H9 (cell line): ENCODE data around the gene DDX25. TPM values are rescaled to one million over a fixed set of nuclear protein-coding genes. Genes with fewer than 3 reads are reported as not detected.

Experiments
- DNase-seq: peaks from one replicate; pipeline ENCODE4 v3.0.0-alpha.2; 2017
- H2AFZ ChIP-seq: one replicate; pipeline ENCODE4 v1.6.1; 2013; ENCODE audit warnings: mild to moderate bottlenecking, low read length, control low read depth, moderate library complexity
- H2AK5ac ChIP-seq: 2 replicates; pipeline ENCODE4 v1.6.1; 2013; ENCODE audit warnings: low read length, control low read depth, mixed read lengths; ENCODE audit not compliant: insufficient read length
- H2BK120ac ChIP-seq: one replicate; pipeline ENCODE4 v1.6.1; 2013; ENCODE audit warnings: low read depth, mild to moderate bottlenecking, low read length, control low read depth, inconsistent platforms; ENCODE audit not compliant: poor library complexity, severe bottlenecking
- H2BK12ac ChIP-seq: 2 replicates; pipeline ENCODE4 v1.6.1; 2013; ENCODE audit warnings: low read length, control low read depth, mixed read lengths, low read depth; ENCODE audit not compliant: insufficient read length
- H2BK15ac ChIP-seq: 2 replicates; pipeline ENCODE4 v1.6.1; 2013; ENCODE audit warnings: low read depth, low read length, control low read depth
- H2BK20ac ChIP-seq: one replicate; pipeline ENCODE4 v1.6.1; 2013; ENCODE audit warnings: low read depth, mild to moderate bottlenecking, low read length, control low read depth, inconsistent platforms; ENCODE audit not compliant: poor library complexity, severe bottlenecking
- H2BK5ac ChIP-seq: 2 replicates; pipeline ENCODE4 v1.6.1; 2013; ENCODE audit warnings: low read length, control low read depth, mixed read lengths; ENCODE audit not compliant: insufficient read length
- H3K14ac ChIP-seq: 2 replicates; pipeline ENCODE4 v1.6.1; 2013; ENCODE audit warnings: low read length, control low read depth; ENCODE audit not compliant: insufficient read depth
- H3K18ac ChIP-seq: 2 replicates; pipeline ENCODE4 v1.6.1; 2013; ENCODE audit warnings: low read depth, mild to moderate bottlenecking, mixed read lengths, low read length, control low read depth; ENCODE audit not compliant: insufficient read length
- H3K23ac ChIP-seq: 2 replicates; pipeline ENCODE4 v1.6.1; 2013; ENCODE audit warnings: low read length, control low read depth, mixed read lengths, low read depth; ENCODE audit not compliant: insufficient read length
- H3K23me2 ChIP-seq: 2 replicates; pipeline ENCODE4 v1.6.1; 2013; ENCODE audit warnings: low read depth, mild to moderate bottlenecking, mixed read lengths, low read length, control low read depth; ENCODE audit not compliant: insufficient read length, poor library complexity, severe bottlenecking
- H3K27ac ChIP-seq: 2 replicates; pipeline ENCODE4 v1.5.1; 2013; ENCODE audit warnings: low read length, control low read depth, mixed read lengths, low read depth; ENCODE audit not compliant: insufficient read length
- H3K27me3 ChIP-seq: 2 replicates; pipeline ENCODE4 v1.6.1; 2013; ENCODE audit warnings: low read length, control low read depth, inconsistent platforms; ENCODE audit not compliant: insufficient read depth
- H3K4ac ChIP-seq: 2 replicates; pipeline ENCODE4 v1.6.1; 2013; ENCODE audit warnings: low read depth, mild to moderate bottlenecking, control low read depth, inconsistent platforms, low read length, moderate library complexity
- H3K4me1 ChIP-seq: 2 replicates; pipeline ENCODE4 v1.6.1; 2013; ENCODE audit warnings: low read length, control low read depth, inconsistent platforms; ENCODE audit not compliant: insufficient read depth
- H3K4me2 ChIP-seq: 2 replicates; pipeline ENCODE4 v1.6.1; 2013; ENCODE audit warnings: low read length, control low read depth, mixed read lengths; ENCODE audit not compliant: insufficient read length, insufficient read depth
- H3K56ac ChIP-seq: 2 replicates; pipeline ENCODE4 v1.6.1; 2013; ENCODE audit warnings: low read depth, mild to moderate bottlenecking, mixed read lengths, low read length, control low read depth; ENCODE audit not compliant: insufficient read length
- H3K79me1 ChIP-seq: 2 replicates; pipeline ENCODE4 v1.6.1; 2013; ENCODE audit warnings: low read depth, mild to moderate bottlenecking, moderate library complexity, low read length, control low read depth, inconsistent platforms; ENCODE audit not compliant: insufficient read depth, poor library complexity, severe bottlenecking
- H3K79me2 ChIP-seq: 2 replicates; pipeline ENCODE4 v1.6.1; 2013; ENCODE audit warnings: low read length, control low read depth, inconsistent platforms; ENCODE audit not compliant: insufficient read depth
- H3K9ac ChIP-seq: 2 replicates; pipeline ENCODE4 v1.6.1; 2013; ENCODE audit warnings: low read length, control low read depth, mixed read lengths; ENCODE audit not compliant: insufficient read length; ENCODE audit errors: extremely low read depth
- H3K9me3 ChIP-seq: one replicate; pipeline ENCODE4 v1.6.1; 2013; ENCODE audit warnings: low read depth, low read length, inconsistent platforms; ENCODE audit not compliant: control insufficient read depth
- H3T11ph ChIP-seq: one replicate; pipeline ENCODE4 v1.6.1; 2013; ENCODE audit warnings: mild to moderate bottlenecking, low read length, control low read depth, inconsistent platforms
- H4K20me1 ChIP-seq: one replicate; pipeline ENCODE4 v1.6.1; 2013; ENCODE audit not compliant: control insufficient read depth, insufficient read length, insufficient read depth
- H4K5ac ChIP-seq: 2 replicates; pipeline ENCODE4 v1.6.1; 2013; ENCODE audit warnings: low read depth, mild to moderate bottlenecking, mixed read lengths, low read length, control low read depth; ENCODE audit not compliant: insufficient read length
- H4K8ac ChIP-seq: replicated peaks from 2 replicates; pipeline ENCODE4 v1.6.1; 2013; ENCODE audit warnings: low read length, control low read depth, mixed read lengths, low read depth; ENCODE audit not compliant: insufficient read length
- H4K91ac ChIP-seq: 2 replicates; pipeline ENCODE4 v1.6.1; 2013; ENCODE audit warnings: low read depth, mild to moderate bottlenecking, moderate library complexity, mixed read lengths, low read length, control low read depth; ENCODE audit not compliant: insufficient read length
- H3K27ac Mint-ChIP-seq, 3 experiments: 2 replicates in 2 of 3; 3 replicates in 1 of 3; pipeline ENCODE4 v1.8.0; 2020 to 2021; ENCODE audit warnings: mixed read lengths in 3 of 3, mild to moderate bottlenecking in 1 of 3, moderate library complexity in 1 of 3
- H3K27me3 Mint-ChIP-seq: 2 replicates; pipeline ENCODE4 v1.8.0; 2021; ENCODE audit warnings: low read depth, mild to moderate bottlenecking, moderate library complexity, mixed read lengths
- H3K36me3 Mint-ChIP-seq, 3 experiments: 2 replicates in 2 of 3; 3 replicates in 1 of 3; pipeline ENCODE4 v1.8.0; 2020 to 2021; ENCODE audit warnings: low read depth in 3 of 3, mixed read lengths in 3 of 3; ENCODE audit not compliant: insufficient read depth in 1 of 3
- H3K4me1 Mint-ChIP-seq, 2 experiments: 2 replicates each; pipeline ENCODE4 v1.8.0; 2020; ENCODE audit warnings: mixed read lengths in 2 of 2
- H3K4me3 Mint-ChIP-seq, 2 experiments: 2 replicates in 1 of 2; 3 replicates in 1 of 2; pipeline ENCODE4 v1.8.0; 2020 to 2021; ENCODE audit warnings: mild to moderate bottlenecking in 2 of 2, mixed read lengths in 2 of 2, moderate library complexity in 1 of 2
- H3K9me3 Mint-ChIP-seq, 2 experiments: 2 replicates in 1 of 2; 3 replicates in 1 of 2; pipeline ENCODE4 v1.8.0; 2020; ENCODE audit warnings: mild to moderate bottlenecking in 2 of 2, mixed read lengths in 2 of 2, moderate library complexity in 1 of 2
- CTCF ChIP-seq: fragments of 200-600 bp; sonication (generic); conservative IDR thresholded peaks from 3 replicates; pipeline ENCODE4 v1.8.0; 2021; ENCODE audit warnings: antibody characterized with exemption, mild to moderate bottlenecking
- WGBS: extraction: QIAGEN DNeasy Blood & Tissue Kit; methylation state at CpG from one replicate; pipeline ENCODE4 v1.1.7; 2013; ENCODE audit warnings: missing lambda C conversion rate, low lambda C conversion rate, mixed read lengths; ENCODE audit not compliant: insufficient read length; ENCODE audit errors: extremely low coverage; 5-methylcytosine and 5-hydroxymethylcytosine counted together
- total RNA-seq: library from RNA; stranded (reverse); gene quantifications from 2 replicates; pipeline ENCODE4 v1.2.1, GENCODE V29; 2021

DDX25 gene
- total RNA-seq, 1 experiment from 2014 or later = 6.9 TPM

- Histone ChIP-seq H2BK15ac (no peak overlapping the region), H3K4me1 (peaks cover 6% of the 10 kb centered on the region; the same call in 1 of the 2 replicates), H2AK5ac (no peak overlapping the region), H4K20me1 (no peaks in the 10 kb centered on the region), H3K79me2 (no peaks in the 10 kb centered on the region), H3T11ph (no peak overlapping the region), H3K79me1 (no peaks in the 10 kb centered on the region), H2AFZ (no peak overlapping the region), H3K4ac (no peak overlapping the region), H2BK5ac (no peak overlapping the region), H4K91ac (no peak overlapping the region), H2BK20ac (no peak overlapping the region), H3K23ac (no peak overlapping the region), H3K27ac (no peak overlapping the region), H4K5ac (no peak overlapping the region), H3K4me2 (no peak overlapping the region), H3K9ac (no peak overlapping the region), H3K27me3 (no peaks in the 10 kb centered on the region), H2BK120ac (no peak overlapping the region), H3K18ac (no peak overlapping the region), H3K56ac (no peak overlapping the region), H3K9me3 (no peaks in the 10 kb centered on the region), H3K14ac (no peak overlapping the region), H3K23me2 (no peaks in the 10 kb centered on the region), H2BK12ac (no peak overlapping the region), H4K8ac (no peak overlapping the region)
- Mint-ChIP-seq H3K27me3 (peaks cover 10% of the 10 kb centered on the region), H3K27ac (no peak overlapping the region), H3K9me3 (no peaks in the 10 kb centered on the region; a peak in 1 of 5 replicates), H3K36me3 (no peaks in the 10 kb centered on the region), H3K4me3 (no peak overlapping the region), H3K4me1 (peaks cover 23 to 38% of the 10 kb centered on the region in 2 experiments)
- TF ChIP-seq CTCF = no peak
- DNase-seq = no peak
- no CpG with 5 or more reads among the region's 6 CpGs for whole genome bisulfite sequencing
Observed at GRCh38 chr11:125931668-125932067, 27.4 kb downstream of the DDX25 start.
